ENCODE measurements around the gene DLX5.
"Not testable (repeated sequence)": the region's sequence is repeated elsewhere in the genome, so short reads cannot be mapped to it uniquely, and the experiment has no call there.

The DLX5 gene

DNA sequence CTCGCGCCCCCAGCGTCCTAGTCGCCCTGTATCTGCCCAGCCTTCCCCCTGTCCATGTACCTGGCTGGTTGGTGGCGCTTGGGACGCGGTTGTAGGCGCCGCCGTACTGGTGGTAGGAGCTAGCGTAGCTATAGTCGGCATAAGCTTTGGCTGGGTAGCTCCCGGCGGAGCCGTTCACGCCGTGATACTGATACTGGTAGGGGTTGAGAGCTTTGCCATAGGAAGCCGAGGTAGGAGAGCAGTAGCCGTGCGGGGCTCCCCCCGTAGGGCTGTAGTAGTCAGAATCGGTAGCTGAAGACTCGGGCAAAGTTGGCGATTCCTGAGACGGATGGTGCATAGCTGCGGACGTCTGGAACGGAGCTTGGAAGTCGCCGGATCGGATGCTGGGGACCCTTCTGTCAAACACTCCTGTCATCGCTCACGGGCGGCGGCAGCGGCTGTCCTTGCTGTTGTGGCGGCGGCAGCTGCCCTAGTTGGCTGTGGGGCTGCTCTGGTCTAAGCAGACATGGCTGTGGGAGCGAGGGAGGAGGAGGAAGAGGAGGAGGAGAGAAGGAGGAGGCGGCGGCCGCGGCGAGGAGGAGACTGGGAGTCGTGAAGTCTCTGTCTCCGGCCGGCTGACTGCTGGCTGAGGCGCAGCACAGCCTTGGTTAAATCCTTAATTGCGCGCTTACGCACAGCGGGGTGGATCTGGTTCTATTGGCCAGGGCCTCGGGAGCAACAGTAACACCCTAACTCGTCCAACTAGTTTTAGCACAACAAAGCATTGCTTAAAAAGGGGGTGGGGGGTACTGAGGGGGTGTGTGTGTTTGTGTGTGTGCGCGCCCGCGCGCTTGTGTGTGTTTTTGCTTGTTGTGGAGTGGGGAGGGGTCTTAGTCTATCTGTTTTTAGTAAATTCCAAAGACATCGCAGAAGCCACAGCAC, at the start of gene DLX5:
Gene DLX5, minus strand, starts transcription at position 623 of the 921 bp plus-strand sequence. Its CDS starts 208 bp downstream, at position 415.
- DNase-seq = no peak

DNA sequence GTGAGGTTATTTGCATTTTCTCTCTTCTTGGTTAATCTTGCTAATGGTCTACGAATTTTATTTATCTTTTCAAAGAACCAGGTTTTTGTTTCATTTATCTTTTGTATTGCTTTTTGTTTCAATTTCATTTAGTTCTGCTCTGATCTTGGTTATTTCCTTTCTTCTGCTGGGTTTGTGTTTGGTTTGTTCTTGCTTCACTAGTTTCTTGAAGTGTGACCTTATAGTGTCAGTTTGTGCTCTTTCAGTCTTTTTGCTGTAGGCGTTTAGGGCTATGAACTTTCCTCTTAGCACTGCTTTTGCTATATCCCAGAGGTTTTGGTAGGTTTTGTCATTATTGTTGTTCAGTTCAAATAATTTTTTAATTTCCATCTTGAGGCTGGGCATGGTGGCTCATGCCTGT, 47.4 kb upstream of the DLX5 start:
- DNase-seq = not testable (repeated sequence)

DNA sequence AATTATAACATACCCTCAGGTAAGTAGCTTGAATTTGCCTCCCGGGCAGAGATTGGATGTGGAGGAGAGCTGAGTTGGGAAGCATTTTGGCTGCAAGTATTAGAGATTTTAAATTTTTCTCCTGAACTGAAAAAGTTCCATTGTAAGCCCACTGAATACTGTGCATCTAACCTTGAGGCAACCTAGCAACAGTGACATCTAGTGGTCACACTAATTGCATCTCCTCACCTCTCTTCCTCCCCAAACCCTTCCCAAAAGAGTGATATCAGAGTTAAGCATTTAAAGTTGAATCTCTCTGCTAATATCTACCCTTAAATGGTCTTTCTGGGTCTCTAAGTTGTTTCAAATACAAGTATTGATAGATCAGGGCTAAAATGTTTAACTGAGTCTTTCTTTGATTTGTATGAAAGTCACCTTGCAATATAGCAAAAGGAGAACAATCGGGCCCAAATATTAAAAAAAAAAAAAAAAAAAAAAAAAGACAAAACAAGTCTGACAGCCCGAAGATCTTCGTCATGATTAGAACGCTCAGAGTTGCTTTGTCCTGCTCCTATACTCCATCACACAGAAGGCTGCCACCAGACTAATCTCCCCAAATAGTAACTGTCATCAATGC, 40.4 kb upstream of the DLX5 start:
- DNase-seq = peak; percentile 44

DNA sequence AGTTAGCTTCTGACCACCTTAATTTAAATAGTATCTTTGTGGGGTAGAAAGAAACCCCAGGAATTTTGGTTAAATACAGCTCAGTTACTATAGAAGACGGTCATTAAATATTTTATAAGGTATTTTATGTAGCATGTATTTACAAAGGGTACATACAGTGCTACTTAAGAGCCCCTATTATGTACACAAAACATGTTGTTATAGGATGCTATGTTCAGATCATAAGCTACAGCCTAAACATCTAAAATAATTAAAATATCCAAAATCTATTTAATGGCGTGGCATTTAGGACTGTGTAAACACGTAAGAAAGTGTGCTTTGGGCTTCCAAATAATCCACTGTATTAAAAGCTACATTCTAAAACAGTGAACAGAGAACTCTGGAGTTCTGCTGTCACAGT, 39.4 kb upstream of the DLX5 start:
- DNase-seq = no peak

DNA sequence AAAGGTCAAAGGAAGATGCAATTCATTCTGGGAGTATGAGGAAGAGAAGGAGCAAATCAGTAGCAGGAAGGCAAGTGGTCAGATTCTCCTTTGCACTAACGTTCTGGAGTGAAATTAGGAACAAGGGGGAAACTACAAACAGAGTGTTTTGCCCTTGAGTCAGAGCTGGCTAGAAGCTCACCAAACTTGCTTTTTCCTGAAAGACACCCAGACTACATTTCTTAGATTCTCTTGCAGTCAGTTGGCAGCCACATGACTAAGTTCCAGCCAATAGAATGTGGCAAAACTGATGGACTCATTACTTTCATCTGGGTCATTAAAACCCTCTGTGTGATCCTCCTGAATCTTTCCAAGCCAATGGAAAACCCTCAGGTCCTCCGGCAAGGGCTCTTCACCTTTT, 18.6 kb upstream of the DLX5 start:
- DNase-seq = no peak

DNA sequence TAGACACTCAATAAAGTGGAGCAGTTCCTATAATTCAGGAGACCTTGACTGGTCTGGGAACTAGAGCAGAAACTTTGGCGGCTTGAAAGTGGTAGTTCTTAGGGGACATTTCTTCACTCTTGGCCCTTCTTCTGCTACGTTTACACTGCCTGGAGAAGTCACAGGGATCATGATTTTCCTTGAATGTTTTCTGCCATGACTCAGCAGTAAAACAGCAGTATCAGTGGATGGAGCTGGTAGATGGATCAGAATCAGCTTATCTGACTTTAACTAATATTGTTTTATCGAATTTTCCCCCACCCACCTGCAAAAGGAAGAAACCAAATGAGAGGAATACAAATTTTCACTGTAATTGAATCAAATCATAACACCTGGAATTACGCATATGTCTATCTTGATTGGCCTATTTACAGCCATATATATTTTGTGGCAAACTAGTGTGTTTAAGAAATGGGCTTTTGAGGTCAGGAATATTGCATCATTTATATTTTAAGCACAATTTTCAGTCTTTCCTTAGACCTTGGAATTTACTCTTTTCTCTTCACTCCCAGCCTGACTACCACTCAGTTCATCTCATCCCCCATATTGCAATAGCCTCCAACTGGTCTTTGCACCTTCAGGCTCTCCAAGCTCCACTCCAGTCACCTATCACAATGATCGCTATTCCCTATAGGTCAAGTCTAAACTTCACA, 14.9 kb upstream of the DLX5 start:
- DNase-seq = no peak

DNA sequence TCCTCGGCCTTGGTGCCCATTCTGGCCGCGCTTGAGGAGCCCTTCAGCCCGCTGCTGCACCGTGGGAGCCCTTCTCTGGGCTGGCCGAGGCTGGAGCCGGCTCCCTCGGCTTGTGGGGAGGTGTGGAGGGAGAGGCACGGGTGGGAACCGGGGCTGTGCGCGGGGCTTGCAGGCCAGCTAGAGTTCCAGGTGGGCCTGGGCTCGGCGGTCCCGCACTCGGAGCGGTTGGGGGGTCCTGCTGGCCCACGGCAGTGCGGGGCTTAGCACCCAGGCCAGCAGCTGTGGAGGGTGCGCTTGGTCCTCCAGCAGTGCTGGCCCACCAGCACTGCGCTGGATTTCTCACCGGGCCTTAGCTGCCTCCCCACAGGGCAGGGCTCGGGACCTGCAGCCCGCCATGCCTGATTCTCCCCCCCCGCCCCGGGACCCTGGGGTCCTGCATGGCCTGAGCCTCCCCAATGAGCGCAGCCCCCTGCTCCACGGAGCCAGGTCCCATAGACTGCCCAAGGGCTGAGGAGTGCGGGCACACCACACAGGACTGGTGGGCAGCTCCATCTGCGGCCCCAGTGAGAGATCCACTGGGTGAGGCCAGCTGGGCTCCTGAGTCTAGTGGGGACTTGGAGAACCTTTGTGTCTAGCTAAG, 9.7 kb upstream of the DLX5 start:
- DNase-seq = not testable (repeated sequence)

DNA sequence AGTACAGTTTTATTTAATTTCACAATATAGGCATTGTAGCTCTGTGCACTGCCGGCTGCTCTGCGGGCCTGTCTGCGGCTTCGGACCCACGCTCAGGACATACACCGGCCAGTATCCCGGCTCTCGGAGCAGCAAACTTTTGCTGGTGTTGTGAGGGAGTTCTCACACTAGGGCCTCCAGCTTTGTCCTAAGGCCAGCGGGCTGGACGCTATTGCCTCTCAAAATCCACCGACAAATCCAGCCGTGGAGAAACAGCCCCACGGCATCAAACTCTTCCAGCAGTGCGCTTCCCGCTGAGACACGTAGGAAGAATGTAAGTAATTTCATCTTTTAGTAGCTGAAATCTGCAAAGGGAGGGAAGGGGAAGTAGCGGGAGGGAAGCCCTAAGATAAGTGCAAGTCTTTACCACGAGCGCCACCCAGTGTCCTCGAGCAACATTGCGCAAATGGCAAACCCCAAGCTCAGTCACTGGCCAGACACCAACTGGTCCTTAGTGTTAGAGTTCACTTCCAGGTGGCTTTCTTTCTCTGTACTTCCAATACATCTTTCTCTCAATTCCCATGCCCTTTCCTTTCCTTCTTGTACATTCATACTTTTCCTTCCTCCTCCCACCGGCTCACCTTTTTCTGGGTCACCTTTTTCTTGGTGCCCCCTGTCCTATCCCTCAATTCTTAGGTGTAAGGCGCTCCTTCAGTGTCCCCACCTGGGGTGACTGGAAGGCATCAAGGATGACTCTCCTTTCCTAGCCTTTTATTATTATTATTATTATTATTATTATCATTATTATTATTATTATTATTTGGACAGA, 3.0 kb upstream of the DLX5 start:
- peak; percentile 63 for DNase-seq

DNA sequence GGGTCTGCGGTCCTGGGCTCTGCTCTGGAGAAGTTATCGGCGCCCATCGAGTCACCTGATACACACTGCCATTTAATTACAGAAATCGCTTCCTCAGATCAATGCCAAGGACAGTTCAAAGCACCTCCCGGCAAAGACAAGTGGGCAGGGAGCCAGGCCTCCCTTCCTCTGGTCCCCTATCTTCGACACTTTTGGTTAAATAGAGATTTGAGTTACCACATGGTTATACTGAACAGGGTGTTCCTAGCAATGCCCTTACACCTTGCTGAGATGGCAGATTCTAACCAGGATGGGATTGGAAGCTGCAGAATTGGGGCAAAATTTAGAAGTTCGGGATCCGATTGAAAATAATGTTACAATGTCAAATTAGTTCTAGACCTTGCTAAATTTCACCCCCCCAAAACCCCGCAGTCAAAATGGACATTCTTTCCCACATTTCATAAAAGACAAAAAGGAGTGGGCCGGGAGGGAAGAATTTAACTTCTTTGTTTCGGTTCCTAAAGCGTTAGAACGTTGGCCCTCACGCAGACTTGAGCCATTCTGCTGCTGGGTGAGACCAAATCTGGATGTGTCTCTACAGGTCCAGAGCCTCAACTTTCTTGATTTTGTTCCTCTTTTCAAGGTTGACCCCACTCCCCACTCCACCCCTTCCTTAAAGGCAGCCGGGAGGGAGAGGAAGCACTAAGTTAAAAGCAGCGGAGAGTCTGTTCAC, 2.2 kb upstream of the DLX5 start:
- no peak for DNase-seq

DNA sequence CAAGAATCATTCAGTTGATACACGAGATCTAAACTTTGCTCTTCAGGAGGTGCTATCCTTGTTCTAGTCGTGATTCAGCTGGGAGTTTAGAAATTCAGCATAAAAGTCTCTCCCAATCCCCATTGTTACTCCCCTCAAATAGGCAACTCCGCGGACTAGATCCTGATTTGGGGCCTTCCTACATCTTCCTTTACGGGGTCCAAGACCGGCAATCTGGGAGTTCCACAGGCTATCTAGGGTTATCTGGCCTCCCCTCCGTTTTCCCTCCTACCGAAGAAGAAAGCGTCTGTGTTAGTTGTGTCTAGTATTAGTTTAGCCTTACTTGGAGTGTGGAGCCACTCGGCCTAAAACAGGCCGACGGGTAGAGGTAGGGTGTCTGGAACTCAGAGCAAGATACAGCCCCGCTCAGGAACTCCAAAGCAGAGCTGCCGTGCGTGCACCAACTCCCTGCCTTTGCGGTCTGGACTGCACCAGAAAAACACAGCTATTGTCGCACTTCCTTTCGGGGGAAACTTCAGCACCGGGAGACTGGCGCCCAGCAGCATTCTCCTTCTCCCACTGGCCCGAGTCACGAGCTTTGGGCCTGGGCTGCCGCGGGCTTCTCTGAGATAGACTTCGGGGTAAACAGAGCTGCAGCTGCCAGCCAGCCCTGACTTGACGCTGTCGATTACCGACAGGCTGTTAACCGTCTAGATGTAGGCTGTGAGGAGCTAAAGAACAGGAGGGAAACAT, 1.5 kb upstream of the DLX5 start:
- no peak for DNase-seq

DNA sequence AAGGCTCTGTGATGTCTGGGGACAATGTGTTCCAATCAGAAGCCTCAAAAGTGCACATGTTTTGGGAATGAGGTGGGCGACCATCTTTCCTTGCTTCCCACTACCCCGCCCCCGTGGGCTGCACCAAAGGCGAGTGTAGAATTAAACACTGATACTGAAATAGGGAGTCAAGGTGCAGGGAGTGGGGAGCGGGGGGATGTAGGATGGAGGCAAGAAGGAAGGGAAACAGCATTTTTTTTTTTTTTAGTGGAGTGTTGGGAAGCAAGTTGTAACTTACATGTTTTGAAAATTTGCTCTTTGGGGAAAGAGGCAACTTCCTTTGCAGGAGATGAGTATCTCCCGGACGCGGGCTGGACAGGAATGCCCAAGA, 484 bp upstream of the DLX5 start:
- no peak for DNase-seq

DNA sequence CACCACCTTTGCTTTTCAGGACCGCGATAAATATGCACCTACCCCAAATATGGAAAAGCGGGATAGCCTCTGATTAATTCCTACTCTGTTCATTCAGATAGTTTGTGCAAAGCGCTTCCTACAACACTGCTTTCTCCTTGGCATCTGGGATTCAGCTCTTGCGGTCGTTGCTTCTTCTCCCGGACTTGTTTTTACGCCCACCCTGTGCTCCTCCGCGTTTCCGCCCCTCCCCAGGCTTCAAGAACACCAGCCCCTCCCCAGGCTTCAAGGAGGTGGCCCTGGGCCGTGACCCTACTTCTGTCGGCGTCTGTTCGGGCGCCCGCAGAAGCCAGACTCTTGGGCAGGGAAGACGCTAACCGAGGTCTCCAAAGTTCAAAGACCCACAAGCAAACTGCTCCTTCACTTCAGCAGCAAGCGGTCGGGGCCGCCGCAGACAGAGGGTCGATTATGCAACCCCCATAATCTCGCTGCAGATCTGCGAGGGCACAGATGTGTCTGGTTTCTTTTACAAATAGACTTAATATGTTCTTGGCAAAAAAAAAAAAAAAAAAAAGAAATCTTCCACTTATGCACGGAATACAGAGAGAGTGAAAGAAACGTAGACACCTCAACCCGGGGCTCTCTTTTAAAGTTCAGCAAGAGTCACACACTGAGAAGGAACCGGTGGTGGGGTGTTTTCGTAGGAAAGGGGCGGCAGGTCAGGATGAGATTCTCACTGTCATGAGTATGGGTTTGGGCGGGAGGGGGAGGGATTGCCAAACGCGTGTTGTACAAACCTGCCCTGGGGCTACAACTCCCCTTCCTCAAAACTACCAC, 1.9 kb downstream of the DLX5 start:
- no peak for DNase-seq

DNA sequence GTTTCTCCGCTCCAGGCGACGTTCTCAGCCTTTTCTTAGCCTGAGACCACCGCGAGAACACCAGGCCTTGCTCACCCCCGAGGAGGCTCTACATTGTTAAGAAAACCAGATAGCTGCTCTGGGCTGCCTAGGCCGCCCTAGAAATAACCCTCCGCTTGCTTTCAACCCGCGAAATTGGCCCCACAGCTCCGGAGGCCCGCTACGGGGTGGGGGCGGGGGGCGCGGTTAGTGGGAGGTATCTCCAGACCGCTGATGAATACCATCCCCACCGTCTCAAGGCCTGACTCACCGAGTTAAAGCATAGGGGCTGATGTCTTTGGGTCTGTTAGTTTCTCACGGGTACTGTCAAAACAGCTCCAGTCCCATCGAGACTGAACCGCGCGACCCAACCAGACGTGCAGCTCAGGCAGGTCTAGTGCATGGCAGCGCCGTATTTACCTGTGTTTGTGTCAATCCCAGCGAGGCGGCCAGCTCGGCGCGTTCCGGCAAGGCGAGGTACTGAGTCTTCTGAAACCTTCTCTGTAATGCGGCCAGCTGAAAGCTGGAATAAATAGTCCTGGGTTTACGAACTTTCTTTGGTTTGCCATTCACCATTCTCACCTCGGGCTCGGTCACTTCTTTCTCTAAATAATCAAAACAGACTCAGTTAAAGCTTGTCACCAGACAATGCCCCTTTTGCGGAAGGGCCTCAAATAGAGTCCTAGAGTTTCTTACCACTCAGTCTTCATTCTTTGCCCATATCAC, 2.7 kb downstream of the DLX5 start:
- no peak for DNase-seq

DNA sequence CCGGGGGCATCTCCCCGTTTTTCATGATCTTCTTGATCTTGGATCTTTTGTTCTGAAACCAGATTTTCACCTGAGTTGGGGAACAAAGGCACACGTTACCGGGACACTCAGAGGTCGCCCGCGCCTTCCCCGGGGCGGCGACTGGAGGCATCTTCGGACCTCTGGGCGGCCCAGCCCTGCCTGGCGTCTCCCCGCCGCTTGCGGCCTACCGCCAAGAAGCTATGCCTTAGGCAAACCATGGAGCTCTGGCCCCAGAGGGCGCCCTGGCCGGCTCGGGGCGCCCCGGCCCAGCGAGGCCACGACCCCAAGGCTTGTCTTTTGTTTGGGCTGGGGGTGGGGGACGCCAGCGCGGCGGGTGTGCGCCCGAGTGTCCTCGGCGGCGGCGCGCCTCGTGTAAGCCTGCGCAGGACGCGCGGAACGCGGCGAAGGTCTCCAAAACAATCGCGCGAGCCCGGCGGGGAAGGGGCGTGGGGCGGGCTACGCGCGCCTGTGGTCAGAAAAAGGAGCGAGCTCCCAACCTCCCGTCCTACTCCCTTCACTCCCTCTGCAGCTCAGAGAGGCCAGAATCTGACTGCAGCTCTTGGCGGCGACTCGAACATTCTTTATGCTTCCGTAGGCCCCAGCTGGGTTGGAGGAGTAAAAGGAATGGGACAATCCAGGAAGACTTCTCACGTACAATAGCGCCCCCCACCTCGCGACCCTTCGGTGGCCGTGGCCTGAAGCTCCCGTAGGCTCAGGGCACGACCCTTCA, 3.5 kb downstream of the DLX5 start:
- DNase-seq = no peak

DNA sequence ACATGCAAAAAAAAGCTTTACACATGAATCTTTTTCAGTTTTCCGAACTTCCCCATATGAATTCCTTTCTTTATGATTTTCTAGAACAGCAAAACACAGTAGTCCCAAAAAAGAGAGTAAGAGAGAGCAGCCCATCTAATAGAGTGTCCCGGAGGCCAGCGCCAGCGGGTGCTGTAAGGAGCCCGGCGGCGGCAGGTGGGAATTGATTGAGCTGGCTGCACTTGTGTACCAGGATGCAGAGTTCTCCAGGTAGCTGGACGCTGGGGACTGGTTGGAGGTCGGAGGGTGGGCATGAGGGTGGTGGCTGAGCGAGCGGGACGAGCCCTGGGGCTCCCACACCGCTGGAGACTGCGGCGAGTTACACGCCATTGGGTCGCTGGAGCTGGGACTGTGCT, 4.0 kb downstream of the DLX5 start:
- DNase-seq = no peak

DNA sequence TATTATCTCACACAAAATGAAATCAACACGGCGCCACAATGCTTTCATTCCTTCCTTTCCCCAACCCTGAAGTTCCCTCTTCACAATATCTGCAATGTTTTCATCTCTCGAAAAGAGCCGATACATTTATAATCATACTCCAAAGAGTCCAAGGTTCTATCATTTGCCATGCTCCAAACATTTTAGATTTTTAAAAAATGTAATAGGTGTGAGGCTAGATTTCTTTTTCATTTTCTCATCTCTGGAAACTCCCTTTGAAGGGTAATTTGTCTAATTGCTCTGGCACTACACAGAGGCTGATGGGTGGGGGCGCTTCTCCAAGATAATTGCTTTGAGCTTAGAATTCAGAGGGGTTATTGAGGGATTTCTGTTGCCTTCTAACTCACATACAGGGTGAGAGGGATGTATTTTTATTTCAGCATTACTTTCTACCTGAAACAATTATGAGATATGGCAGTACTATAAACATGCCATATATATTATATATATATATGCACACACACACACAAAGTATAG, 4.9 kb downstream of the DLX5 start:
- no peak for DNase-seq

DNA sequence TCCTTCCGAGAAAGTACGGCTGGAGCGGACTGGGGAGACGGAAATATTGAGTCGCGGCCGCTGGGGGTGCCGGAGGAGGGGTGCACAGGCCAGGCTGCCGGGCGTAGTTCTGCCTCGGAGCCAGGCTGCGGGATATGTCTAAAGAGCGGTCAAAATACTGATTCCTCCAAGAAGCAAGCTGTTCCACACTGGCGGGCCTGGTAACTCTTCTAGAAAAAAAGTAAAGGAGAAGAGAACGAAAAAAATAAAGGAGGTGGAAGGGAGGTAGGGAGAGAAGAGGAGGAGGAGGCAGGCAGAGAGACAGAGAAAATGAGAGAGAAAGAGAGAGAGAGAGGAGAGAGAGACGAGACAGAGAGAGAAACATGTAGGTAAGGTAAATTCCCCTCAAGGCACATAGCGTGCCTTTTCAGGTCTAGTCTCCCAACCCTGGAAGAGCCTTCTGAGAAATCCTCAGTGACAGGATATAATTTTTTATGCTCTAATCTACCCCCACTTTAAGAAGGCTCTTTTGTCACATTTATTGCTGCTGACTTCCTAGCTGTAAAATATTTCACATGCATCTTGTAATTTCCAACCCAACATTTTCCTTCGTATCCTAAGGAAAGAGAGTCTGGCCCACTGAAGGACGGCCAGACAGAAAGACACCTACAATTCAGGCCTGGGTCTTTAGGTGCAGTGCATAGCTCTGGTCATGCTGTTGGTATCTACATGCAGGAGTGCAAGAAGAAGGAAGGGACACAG, 5.7 kb downstream of the DLX5 start:
- no peak for DNase-seq

DNA sequence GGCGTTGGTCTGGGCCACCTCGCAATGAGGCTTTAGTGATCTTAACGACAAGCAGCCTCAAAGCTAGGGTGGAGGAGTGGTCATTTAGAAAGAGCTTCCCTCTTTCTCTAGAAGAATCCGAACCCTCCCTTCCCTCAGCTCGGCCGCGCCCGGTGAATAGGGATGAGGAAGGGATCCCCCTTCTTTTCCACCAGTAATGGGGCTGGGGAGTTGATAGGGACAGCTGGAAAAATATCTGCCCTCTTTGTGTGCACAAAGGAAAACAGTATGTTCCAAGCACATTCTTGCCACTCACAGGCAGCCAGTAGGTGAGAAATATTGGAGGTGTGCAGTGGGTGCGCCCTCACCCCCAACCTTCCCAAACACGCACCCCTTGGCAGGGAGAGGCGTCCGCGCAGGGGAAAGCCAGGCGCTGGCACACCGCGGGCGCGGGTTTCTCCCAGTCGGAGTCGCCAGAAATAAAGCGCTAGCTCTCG, 6.5 kb downstream of the DLX5 start:
- DNase-seq = no peak
